ENCODE results near the gene SLC22A31.

DNA sequence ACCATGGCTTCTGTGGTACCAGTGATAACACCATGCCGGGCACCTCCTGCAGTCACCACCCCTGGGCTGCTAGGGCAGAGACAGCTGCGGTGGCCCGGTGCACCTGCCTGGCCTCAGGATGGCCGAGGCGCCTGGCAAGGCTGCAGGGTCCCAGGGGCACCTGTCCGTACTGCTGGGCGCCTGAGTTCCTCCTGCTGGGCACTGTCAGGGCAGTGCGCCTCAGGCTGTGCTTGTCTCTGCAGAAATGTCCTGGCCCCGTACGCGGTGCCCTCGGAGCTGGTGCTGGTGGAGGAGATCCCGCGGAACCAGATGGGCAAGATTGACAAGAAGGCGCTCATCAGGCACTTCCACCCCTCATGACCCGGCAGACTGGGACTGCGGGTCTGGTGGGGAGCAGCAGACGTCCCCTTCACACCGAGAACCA is 46.5 kb downstream of the SLC22A31 start:
- TF ChIP-seq CTCF (IDR thresholded peaks at IDR 0.05) (no peak), POLR2A (IDR thresholded peaks at IDR 0.05) (no peak)
